Measurements from ENCODE around the gene SBF2.
A peak's percentile ranks its signal among the peaks of the same experiment; 100 is the strongest.

GRCh38 chr11:10307400-10308200 lies 13.6 kb upstream of the SBF2 start:
- peak; percentile 99 for TF ChIP-seq CTCF (IDR thresholded peaks at IDR 0.05; ENCODE audit: low read length)
- no peak for TF ChIP-seq EZH2 (IDR thresholded peaks at IDR 0.05; ENCODE audit: borderline replicate concordance, low read length)

Measured in OCI-LY1 (cell line).